GM19351 (cell line): ENCODE results near the gene SNX25.
"Not testable (repeated sequence)": the region's sequence is repeated elsewhere in the genome, so short reads cannot be mapped to it uniquely, and the experiment has no call there.

Experiments
- ATAC-seq: cut with Tn5 transposase; IDR thresholded peaks from one replicate; pipeline ENCODE4 v1.9.1; 2021; ENCODE audit warnings: mild to moderate bottlenecking, moderate library complexity; ENCODE audit not compliant: unreplicated experiment

Gene SNX25

GRCh38 chr4:185298728-185299430 is 89.5 kb downstream of the SNX25 start:
- ATAC-seq: no peak

GRCh38 chr4:185304541-185304940 is 95.1 kb downstream of the SNX25 start:
- ATAC-seq: no peak

DNA sequence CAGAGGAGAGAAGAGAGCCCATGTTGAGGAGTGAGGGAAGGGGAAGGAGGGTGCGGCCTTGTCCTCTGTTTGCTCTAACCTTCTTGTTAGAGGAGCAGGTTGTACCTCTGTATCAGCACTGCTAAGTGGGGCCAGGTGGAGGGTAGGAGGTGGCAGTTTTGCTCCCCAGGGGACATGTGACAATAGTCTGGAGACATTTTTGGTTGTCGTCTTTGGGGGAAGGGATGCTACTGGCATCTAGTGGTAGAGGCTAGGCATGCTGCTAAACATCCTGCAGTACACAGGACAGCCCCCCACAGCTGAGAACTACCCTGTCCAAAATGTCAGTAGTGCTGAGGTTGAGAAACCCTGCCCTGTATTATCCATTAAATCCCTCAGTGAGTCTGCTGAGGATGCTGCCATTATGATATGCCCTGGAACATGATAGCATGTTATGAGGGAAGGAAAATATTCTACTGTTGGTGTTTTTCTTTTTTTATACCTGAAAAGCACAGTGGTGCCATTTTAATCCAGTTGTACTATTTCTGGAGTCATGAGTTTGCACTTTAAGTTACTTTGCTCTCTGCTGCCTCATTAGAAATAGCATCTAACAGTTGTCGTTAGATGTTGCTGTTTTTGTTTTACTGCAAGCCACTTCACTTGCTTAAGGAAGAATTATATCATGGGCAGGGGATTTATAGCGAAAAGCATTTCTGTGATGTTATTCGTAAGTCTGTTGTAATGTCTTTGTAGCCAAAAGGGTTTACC is 95.7 kb downstream of the SNX25 start:
- peak; percentile 47 for ATAC-seq

DNA sequence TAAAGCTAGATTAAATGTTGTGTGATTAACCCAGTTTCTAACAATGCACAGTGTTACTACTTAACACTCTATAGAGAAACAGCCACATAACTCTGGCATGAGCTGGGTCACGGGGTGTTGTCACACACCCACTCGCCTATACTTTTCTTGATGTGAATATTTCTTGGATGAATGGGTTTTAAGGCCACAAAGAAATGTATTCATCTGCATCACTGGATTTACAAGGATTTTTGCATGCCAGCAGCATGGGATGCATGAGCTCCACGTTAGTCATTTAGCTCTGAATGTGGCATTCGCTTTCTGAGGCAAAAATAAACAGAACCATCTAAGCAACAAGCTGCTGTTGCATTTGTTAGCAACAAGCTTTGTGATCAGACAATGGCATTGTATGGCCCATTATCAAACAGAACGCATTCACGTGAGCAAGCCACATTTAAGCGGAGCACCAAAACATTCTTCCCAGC is 96.6 kb downstream of the SNX25 start:
- no peak for ATAC-seq

- peak; percentile 68 for ATAC-seq
Observed at GRCh38 chr4:185307136-185307950, 97.9 kb downstream of the SNX25 start.

GRCh38 chr4:185309770-185310169 is 100.4 kb downstream of the SNX25 start:
- ATAC-seq: peak; percentile 47

DNA sequence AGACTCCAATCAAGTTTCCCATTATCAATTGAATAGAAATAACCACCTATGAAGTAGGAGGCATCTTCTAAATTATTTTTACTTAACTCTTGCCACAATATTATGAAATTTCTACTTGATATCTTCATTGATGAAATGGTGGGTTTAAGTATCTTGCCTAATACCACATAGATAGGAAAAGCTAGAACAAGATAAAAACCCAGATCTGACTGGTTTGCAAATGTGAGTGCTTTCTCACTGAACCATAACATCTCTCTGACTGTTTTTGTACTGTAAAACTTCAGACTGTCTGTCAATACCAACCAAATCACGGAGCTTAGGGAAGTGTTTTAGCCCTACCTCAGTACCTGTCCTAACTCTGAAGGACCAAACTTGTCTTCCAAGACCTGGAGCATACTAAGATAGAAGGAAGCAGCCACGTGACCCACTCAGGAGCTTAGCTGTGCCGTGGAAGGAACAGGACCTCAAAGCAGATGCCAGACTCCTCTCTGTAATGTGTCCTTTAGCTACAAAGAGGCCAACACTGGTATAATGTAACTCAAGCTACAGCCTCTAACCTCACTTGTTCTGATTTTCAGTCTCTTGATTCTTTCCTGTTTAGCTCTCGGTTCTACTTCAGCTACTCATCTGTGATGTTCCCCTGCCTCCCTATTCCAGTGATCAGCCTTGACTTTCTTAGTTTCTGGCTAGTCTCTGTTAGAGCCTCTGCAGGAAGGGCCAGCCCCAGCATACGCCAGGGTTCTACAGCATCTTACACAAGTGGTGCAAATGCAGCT is 101.9 kb downstream of the SNX25 start:
- ATAC-seq: no peak

GRCh38 chr4:185312699-185313098 is 103.3 kb downstream of the SNX25 start:
- ATAC-seq: no peak

DNA sequence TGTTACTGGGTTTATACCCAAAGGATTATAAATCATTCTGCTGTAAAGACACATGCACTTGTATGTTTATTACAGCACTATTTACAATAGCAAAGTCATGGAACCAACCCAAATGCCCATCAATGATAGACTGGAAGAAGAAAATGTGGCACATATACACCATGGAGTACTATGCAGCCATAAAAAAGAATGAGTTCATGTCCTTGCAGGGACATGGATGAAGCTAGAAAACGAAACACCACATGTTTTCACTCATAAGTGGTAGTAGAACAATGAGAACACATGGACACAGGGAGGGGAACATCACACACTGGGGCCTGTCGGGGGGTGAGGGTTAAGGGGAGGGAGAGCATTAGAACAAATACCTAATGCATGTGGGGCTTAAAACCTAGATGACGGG is 108.1 kb downstream of the SNX25 start:
- not testable (repeated sequence) for ATAC-seq

DNA sequence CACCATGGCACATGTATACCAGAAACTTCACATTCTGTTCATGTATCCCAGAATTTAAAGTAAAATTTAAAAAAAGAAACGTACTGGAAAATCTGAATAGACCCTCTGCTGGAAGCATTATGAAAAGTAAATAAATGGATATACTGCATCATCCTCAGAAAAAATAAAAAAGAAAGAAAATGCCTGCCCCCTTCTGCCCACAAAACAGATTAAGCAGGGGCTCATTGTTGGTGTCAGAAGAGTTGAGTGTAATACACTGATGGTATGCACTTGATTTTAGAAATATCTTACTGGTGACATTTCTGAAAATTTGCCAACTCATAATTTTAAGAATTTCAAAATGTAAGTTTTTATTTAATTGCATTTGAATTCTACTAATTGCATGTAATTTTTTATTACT is 108.5 kb downstream of the SNX25 start:
- ATAC-seq: no peak

DNA sequence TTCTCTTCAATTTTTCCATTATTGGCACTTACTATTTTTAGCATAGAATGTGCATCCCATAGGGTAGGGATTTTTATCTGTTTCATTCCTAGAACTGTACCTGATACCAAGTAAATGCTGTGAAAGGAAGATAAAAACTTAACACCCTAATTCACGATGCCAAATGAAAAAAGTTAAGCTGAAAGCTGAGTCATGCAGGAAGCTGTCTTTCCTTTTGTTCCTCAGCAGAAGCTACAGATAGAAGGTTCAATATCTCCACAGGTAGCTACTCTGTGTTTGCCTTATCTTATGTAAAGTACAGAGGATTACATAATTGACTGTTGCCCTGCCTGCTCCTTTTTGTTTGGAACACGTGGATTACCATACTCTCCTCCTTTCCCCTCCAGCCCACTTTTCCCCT is 109.3 kb downstream of the SNX25 start:
- ATAC-seq: no peak

- no peak for ATAC-seq
Observed at GRCh38 chr4:185322803-185323202, 113.4 kb downstream of the SNX25 start.

DNA sequence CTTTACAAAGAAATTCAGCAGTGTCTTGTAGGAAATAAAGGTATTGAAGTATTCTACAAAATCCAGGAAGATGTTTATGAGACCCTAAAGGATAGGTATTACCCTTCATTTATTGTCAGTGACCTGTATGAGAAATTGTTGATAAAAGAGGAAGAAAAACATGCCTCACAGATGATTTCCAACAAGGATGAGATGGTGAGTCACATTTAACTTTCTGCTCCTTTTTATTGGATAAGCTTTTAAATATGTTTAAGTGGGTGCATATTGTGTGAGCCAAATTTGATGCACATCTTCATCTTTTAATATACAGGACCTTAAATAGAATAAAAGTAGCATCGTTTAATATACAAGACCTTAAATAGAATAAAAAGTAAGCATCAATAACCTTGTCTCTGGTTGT is 114.2 kb downstream of the SNX25 start:
- ATAC-seq: no peak

GRCh38 chr4:185324361-185324760 is 115.0 kb downstream of the SNX25 start:
- ATAC-seq: not testable (repeated sequence)

DNA sequence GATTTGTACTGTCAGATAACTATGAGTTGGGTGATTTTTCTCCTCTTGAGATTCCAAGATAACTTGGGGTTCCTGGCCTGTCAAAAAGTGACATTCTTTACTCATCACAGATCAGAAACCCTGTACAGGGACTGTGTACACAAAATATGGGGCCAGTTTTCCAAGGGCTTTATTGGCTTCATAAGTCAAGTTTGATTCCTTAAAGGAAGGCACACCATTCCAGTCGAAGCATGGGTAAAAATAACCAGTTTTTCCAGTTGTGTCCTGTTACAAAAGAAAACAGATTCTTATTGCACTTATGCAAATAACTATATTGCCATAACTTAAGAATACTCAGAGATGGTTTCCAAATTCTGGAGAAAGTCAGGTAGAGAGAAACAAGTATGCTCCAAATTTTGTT is 116.3 kb downstream of the SNX25 start:
- ATAC-seq: not testable (repeated sequence)

GRCh38 chr4:185328586-185328985 is 119.2 kb downstream of the SNX25 start:
- no peak for ATAC-seq

DNA sequence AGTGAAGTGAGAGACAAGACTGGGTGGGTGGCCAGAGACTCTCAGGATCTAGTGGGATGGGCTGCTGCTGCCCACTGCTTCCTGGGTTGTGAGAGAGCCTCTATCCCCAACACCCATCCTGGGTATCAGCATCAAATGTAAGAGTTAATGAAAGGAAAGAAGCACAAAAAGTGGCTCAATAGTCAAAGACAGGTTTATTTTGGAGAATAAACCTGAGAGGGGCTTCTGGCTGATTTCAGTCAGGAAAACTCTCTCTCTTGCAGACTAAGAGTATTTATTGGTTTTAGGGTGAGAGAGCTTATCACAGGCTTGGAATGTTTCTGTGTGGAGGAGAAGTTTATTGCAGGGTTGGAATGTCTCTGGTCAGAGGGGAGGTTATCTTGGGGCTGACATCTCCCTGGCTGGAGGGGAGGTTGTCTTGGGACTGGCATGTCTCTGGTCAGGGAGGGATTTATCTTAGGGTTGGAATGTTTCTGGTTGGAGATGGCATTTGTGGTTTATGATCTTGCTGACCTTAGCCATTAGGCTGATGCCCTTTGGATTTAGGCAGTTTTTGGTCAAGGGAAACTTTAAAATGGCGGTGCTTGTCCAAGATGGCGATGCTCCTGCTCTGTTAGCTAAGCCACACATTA is 120.6 kb downstream of the SNX25 start:
- ATAC-seq: not testable (repeated sequence)

DNA sequence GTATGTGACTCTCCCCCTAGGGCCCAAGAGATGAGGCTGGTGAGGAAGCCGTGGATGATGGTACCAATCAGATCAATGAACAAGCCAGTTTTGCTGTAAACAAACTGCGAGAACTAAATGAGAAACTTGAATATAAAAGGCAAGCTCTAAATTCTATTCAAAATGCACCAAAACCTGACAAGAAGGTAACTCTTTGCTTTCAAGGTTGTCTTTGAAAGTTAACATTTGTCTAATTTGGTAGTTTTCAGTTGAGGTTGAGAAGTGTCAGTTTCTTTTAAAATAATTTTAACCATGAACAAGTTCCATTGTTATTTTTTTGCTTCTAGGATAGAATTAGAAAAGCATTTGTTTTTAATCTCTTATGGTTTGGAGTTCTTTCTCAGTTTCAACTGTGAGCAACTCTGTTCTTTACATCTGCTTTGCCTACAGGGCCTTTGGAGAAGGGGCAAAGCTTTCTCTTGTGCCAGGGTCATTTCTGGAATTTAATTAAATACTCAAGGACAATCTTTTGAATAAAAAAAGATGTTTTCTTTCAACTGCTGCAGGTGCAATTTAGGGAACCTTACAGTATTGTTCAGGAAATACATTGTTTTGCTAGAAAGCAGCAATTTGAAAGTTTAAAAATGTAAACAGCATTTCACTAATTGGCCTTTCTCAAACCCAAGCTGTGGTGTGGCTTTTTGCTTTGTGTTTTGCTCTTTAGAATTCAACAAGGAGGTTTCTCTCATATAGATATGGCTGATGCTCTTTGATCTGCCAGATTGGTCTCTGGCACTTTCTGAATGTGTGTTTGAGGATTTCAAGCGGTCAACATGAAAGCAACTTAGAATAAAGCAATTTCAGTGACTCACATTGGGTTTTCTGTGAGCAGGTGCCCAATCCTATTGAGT is 123.4 kb downstream of the SNX25 start:
- peak; percentile 77 for ATAC-seq

- no peak for ATAC-seq
Observed at GRCh38 chr4:185334326-185334725, 124.9 kb downstream of the SNX25 start.
